ENCODE data around the gene HEXIM2. TPM values are rescaled to one million over a fixed set of nuclear protein-coding genes. Genes with fewer than 3 reads are reported as not detected.

HEXIM2 gene
- total RNA-seq, 1 donor = 10.9 TPM

- no peak overlapping the region for H2AFZ ChIP-seq (ENCODE audit: low read length)
- no peak overlapping the region for H3K4me2 ChIP-seq (ENCODE audit: insufficient read depth, low read length)
- no peak for TF ChIP-seq CTCF (IDR thresholded peaks at IDR 0.05; ENCODE audit: extremely low read depth, low read depth, low read length)
- no peak for DNase-seq (ENCODE audit: insufficient read length, low spot score, missing footprints)
- no peaks in the 10 kb centered on the region for H4K20me1 ChIP-seq (ENCODE audit: insufficient read depth, low read length)
- H3K36me3 ChIP-seq (ENCODE audit: insufficient read depth, low read length) = no peaks in the 10 kb centered on the region
- H3K4me3 ChIP-seq (ENCODE audit: insufficient read depth, low read length) = no peak overlapping the region
- no peaks in the 10 kb centered on the region for H3K9me3 ChIP-seq (ENCODE audit: low read depth, low read length)
- no peaks in the 10 kb centered on the region for H3K27me3 ChIP-seq (ENCODE audit: insufficient read depth, low read length)
- peaks cover 29% of the 10 kb centered on the region for H3K4me1 ChIP-seq (ENCODE audit: insufficient read depth, low read length)
- no peak overlapping the region for H3K27ac ChIP-seq (ENCODE audit: low read depth, low read length)
- peaks cover 28% of the 10 kb centered on the region for H3K79me2 ChIP-seq (ENCODE audit: insufficient read depth, low read length)
These were observed 32.7 kb upstream of the HEXIM2 start for GRCh38 chr17:45128989-45129388.

GRCh38 chr17:45129426-45129939, 32.2 kb upstream of the HEXIM2 start:
- Histone ChIP-seq H3K36me3 (ENCODE audit: insufficient read depth, low read length) (no peaks in the 10 kb centered on the region), H3K27ac (ENCODE audit: low read depth, low read length) (no peak overlapping the region), H4K20me1 (ENCODE audit: insufficient read depth, low read length) (no peaks in the 10 kb centered on the region), H3K9me3 (ENCODE audit: low read depth, low read length) (no peaks in the 10 kb centered on the region), H3K79me2 (ENCODE audit: insufficient read depth, low read length) (peaks cover 26% of the 10 kb centered on the region), H3K4me3 (ENCODE audit: insufficient read depth, low read length) (no peak overlapping the region), H2AFZ (ENCODE audit: low read length) (no peak overlapping the region), H3K4me2 (ENCODE audit: insufficient read depth, low read length) (no peak overlapping the region), H3K4me1 (ENCODE audit: insufficient read depth, low read length) (peaks cover 24% of the 10 kb centered on the region), H3K27me3 (ENCODE audit: insufficient read depth, low read length) (no peaks in the 10 kb centered on the region)
- no peak for TF ChIP-seq CTCF (IDR thresholded peaks at IDR 0.05; ENCODE audit: extremely low read depth, low read depth, low read length)
- DNase-seq (ENCODE audit: insufficient read length, low spot score, missing footprints) = peak; percentile 68

GRCh38 chr17:45129940-45130680, 31.6 kb upstream of the HEXIM2 start:
- H2AFZ ChIP-seq (ENCODE audit: low read length) = no peak overlapping the region
- no peak overlapping the region for H3K4me2 ChIP-seq (ENCODE audit: insufficient read depth, low read length)
- no peak for TF ChIP-seq CTCF (IDR thresholded peaks at IDR 0.05; ENCODE audit: extremely low read depth, low read depth, low read length)
- H3K27ac ChIP-seq (ENCODE audit: low read depth, low read length) = no peak overlapping the region
- H4K20me1 ChIP-seq (ENCODE audit: insufficient read depth, low read length) = no peaks in the 10 kb centered on the region
- no peaks in the 10 kb centered on the region for H3K9me3 ChIP-seq (ENCODE audit: low read depth, low read length)
- no peaks in the 10 kb centered on the region for H3K27me3 ChIP-seq (ENCODE audit: insufficient read depth, low read length)
- H3K36me3 ChIP-seq (ENCODE audit: insufficient read depth, low read length) = no peaks in the 10 kb centered on the region
- no peak overlapping the region for H3K4me3 ChIP-seq (ENCODE audit: insufficient read depth, low read length)
- DNase-seq (ENCODE audit: insufficient read length, low spot score, missing footprints) = peak; percentile 87
- peaks cover 21% of the 10 kb centered on the region for H3K4me1 ChIP-seq (ENCODE audit: insufficient read depth, low read length)
- peaks cover 25% of the 10 kb centered on the region for H3K79me2 ChIP-seq (ENCODE audit: insufficient read depth, low read length)
